GM18508 (cell line): Measurements from ENCODE around the gene IL16.

Experiments used
- ATAC-seq: cut with Tn5 transposase; IDR thresholded peaks from one replicate; pipeline ENCODE4 v1.9.1; 2021; ENCODE audit warnings: moderate number of reproducible peaks; ENCODE audit not compliant: insufficient read depth, unreplicated experiment

The IL16 gene

GRCh38 chr15:81288040-81288439 lies 91.4 kb downstream of the IL16 start:
- ATAC-seq = no peak

- ATAC-seq = no peak
Measured at GRCh38 chr15:81288616-81289015, 91.9 kb downstream of the IL16 start.

DNA sequence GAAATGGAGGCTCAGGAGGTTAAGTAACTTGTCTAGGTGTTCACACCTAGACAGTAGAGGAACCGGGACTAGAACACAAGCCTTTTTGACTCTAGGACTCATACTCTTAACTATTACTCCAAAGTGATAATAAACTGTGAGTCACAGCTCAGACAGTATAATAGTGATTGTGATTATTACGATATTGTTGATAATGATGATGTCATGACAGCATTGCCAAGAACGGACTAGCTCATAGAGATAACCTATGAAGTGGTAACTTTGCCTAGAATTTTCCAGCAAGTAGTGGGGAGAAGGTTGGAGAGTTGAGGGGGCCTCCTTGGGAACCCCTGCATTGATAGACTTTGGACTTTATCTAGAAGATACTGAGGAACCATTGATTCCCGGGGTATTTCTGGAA lies 93.2 kb downstream of the IL16 start:
- no peak for ATAC-seq

- no peak for ATAC-seq
Measured at GRCh38 chr15:81291916-81292522, 95.3 kb downstream of the IL16 start.

DNA sequence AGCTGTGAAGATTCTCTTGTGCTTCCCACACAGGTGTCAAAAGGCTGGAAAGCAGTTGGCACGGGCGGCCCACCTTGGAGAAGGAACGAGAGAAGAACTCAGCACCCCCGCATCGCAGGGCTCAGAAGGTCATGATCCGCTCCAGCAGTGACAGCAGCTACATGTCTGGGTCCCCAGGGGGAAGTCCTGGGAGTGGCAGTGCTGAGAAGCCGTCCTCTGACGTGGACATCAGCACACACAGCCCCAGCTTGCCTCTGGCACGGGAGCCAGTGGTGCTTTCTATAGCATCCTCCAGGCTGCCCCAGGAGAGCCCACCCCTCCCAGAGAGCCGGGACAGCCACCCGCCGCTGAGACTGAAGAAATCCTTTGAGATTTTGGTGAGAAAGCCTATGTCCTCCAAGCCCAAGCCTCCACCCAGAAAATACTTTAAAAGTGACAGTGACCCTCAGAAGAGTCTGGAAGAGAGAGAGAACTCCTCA lies 95.9 kb downstream of the IL16 start:
- peak; percentile 22 for ATAC-seq

- ATAC-seq = peak; percentile 56
Measured at GRCh38 chr15:81293728-81294515, 97.2 kb downstream of the IL16 start.

DNA sequence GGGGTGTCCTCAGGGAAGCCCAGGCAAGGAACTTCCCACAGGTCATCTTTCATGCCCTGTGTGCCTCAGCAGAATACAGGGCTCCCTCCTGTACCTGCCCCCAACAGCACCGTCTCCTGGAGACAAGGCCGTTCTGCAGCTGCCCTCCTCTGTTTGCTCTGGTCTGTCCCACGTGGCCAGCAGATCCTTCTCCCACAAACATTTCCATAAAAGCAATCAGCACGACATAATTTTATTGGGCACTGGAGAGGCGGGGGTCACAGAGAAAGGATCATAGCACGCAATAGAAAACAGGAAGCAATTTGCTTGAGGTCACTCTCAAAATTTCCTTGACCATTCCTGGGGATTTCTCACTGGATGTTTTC lies 97.8 kb downstream of the IL16 start:
- no peak for ATAC-seq

DNA sequence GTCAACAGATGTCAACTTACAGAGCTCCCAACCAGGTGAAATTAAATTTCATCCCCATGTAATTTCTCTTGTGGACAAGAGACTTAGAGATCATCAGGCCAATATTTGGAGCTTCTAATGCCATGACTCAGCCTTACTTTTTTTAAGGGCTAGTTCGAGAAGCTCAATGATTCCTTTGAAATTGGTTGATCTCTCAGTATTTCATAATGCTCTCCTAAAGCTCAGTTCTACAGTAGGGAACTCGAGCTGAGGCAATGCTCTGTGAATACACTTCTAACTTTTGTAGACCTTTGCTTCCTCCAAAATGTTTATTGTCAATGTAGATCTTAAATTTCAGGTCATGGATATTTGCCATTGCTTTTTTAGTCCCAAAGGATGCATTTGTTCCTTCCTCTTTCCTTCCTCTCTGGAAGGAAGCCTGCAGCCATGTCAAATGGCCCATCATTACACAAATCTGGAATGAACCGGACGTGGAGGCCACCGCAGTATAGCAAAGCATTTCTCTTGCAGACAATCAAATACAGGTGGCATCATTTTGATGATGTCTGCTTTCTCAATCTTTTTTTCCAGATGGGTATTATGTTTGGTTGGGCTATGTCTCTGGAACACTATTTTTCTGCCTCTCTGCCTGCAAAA lies 98.9 kb downstream of the IL16 start:
- no peak for ATAC-seq

GRCh38 chr15:81296186-81296585 lies 99.5 kb downstream of the IL16 start:
- ATAC-seq = no peak

GRCh38 chr15:81296673-81297072 lies 100.0 kb downstream of the IL16 start:
- peak; percentile 31 for ATAC-seq

GRCh38 chr15:81297147-81297572 lies 100.5 kb downstream of the IL16 start:
- ATAC-seq = no peak

DNA sequence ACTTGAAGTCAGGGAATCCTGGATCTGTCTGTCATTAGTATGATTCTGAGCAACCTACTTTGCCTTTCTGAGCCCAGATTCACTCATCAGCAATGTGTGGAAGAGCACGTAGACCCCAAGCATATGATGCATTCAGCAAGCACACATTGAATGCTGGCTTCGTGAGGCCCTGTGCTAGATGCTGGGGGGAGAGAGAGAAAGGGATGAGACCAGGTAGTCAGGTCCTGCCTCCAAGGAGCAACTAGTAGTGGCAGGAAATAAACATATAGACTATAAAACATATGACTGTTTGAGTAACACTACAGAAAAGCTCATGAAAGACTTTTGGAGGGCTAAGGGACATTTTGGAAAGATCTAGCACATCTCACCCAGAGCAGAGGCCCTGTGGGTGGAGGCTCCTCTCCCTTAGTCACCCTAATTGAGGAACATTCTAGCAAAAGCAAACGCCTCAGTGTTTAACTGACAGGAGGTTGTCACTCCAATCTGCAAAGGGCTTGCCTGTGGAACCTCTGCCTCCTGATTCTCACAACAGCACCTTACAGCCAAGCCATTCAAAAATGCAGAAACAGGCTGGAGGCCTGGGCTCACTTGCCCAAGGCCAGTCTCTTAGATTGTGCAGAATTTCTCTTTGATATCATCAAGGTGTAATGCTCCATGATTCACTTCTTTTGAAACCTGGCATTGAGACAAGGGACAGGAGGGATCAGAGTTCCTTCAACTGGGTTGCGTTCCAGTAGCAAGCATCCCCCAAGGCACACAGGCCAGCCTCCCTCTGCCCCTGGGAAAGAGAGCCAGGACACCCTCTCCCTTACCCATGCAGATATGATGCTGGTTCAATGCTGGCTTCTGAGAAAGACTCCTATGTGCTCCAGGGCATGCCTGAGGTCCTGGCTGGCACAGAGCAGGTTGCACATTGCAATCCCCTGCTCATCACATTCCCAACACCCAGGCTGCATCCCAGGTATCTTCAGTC lies 101.2 kb downstream of the IL16 start:
- no peak for ATAC-seq

DNA sequence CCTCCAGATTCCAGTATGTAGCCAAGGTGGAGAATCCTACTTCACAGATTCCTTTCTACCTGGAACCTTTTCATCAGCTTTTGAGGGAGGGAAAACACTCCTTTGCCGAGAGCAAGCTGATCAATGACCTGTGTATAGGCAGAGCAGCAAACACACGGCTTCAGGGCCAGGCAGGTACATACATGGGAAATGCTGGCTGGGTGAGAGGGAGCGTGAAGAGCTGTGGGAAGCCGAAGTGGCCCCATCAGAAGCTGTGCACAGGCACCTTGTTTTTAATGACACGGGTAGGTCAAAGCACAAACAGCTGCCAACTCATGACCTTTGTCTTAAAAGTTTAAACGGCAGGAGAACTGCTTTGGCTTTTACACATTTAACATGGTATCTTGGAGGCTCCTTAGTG lies 101.9 kb downstream of the IL16 start:
- no peak for ATAC-seq

DNA sequence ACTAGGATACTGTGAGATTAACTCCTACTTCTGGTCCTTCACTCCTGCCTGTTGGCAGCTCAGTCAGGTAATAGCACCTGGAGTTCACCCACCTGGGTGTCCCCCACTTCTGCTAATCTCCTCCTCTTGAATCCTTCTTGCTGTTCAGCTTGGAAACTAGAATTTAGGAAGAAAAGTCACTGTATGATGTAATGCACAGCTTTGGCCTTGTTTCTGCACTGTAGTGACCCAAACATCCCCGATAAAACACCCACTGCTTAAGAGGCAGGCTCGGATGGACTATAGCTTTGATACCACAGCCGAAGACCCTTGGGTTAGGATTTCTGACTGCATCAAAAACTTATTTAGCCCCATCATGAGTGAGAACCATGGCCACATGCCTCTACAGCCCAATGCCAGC lies 102.5 kb downstream of the IL16 start:
- no peak for ATAC-seq

DNA sequence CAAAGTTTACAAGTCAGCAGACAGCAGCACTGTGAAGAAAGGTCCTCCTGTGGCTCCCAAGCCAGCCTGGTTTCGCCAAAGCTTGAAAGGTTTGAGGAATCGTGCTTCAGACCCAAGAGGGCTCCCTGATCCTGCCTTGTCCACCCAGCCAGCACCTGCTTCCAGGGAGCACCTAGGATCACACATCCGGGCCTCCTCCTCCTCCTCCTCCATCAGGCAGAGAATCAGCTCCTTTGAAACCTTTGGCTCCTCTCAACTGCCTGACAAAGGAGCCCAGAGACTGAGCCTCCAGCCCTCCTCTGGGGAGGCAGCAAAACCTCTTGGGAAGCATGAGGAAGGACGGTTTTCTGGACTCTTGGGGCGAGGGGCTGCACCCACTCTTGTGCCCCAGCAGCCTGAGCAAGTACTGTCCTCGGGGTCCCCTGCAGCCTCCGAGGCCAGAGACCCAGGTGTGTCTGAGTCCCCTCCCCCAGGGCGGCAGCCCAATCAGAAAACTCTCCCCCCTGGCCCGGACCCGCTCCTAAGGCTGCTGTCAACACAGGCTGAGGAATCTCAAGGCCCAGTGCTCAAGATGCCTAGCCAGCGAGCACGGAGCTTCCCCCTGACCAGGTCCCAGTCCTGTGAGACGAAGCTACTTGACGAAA lies 103.1 kb downstream of the IL16 start:
- ATAC-seq = no peak

DNA sequence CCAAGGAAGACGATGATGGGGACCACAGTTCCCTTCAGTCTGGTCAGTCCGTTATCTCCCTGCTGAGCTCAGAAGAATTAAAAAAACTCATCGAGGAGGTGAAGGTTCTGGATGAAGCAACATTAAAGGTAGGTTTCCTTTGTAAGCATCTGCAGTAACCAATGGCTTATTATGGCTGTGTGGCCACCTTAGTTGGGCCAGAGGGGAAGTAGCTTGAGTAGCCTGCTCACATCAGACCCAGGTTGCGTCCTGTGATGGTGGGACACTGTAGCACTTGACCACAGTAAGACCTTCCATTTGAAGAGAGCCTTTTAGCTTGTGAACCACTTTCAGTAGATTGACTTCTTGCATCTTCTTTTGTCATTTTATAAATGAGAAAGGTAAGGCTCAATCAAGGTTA lies 104.7 kb downstream of the IL16 start:
- no peak for ATAC-seq

- peak; percentile 69 for ATAC-seq
Measured at GRCh38 chr15:81301815-81302399, 105.2 kb downstream of the IL16 start.

GRCh38 chr15:81302701-81303109 lies 106.0 kb downstream of the IL16 start:
- ATAC-seq = no peak
